GM18499 (cell line): ENCODE results near the gene ANXA6.

Source experiments
- ATAC-seq: cut with Tn5 transposase; IDR thresholded peaks from one replicate; pipeline ENCODE4 v1.9.1; 2021; ENCODE audit warnings: moderate number of reproducible peaks; ENCODE audit not compliant: insufficient read depth, unreplicated experiment

Gene ANXA6

DNA sequence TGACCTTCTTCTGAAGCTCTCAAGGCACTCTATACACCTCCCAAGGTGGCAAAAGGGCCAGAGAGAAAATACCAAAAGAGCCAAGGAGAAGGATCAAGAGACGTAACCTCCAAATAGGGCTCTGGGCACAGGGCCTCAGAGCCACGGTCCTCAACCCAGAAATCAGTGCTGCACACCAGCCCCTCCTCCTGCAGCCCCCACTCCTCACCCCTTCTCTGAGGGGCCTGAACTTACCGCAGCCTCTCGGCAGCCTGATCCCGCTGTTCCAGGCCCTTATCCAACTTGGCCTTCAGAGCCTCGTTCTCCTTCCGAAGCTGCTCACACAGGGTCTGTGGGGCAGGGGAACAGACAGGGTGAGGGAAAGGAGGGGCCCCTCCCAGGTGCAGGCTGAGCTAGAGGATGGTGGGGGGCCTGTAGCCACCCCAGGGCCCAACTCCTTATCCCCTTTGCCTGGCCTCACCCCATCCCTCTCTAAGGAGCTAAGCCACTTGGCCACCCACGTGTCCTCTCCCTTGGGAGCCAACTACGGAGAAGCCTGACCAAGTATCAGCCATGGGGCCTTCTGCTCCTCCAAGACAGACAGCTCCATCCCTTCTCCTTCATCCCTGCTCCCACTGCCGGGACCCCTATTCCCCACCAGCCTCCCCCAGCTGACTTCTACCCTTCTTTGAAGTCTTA lies 105.5 kb downstream of the ANXA6 start:
- ATAC-seq, result no peak

- peak; percentile 71 for ATAC-seq
These were observed 106.3 kb downstream of the ANXA6 start for GRCh38 chr5:151051066-151051930.
